Fibroblast of the aortic adventitia (primary cell): ENCODE results near the gene PACRG. TPM values are rescaled to one million over a fixed set of nuclear protein-coding genes. Genes with fewer than 3 reads are reported as not detected.

Experiments
- DNase-seq: peaks from one replicate; pipeline ENCODE4 v3.0.0-alpha.2; 2010; ENCODE audit warnings: low read depth
- H3K4me3 ChIP-seq: 2 replicates; pipeline ENCODE4 v1.5.1; 2011; ENCODE audit warnings: low read depth, mild to moderate bottlenecking, control low read depth, low read length, moderate library complexity
- total RNA-seq: library from RNA; depleted of rRNA; stranded (reverse); fragments of >200 nt; gene quantifications from 2 replicates; pipeline ENCODE4 v1.2.3, GENCODE V29; 2012; ENCODE audit warnings: low replicate concordance
- TF ChIP-seq, protein P1 (sequence below): IDR thresholded peaks from 2 replicates; pipeline ENCODE4 v1.5.1; 2011; ENCODE audit warnings: mild to moderate bottlenecking, low read length, control low read depth, inconsistent platforms; ENCODE audit not compliant: insufficient read depth

Gene PACRG
- total RNA-seq, 1 donor: 0.63 TPM

- no peak for DNase-seq
- TF ChIP-seq, protein P1, sequence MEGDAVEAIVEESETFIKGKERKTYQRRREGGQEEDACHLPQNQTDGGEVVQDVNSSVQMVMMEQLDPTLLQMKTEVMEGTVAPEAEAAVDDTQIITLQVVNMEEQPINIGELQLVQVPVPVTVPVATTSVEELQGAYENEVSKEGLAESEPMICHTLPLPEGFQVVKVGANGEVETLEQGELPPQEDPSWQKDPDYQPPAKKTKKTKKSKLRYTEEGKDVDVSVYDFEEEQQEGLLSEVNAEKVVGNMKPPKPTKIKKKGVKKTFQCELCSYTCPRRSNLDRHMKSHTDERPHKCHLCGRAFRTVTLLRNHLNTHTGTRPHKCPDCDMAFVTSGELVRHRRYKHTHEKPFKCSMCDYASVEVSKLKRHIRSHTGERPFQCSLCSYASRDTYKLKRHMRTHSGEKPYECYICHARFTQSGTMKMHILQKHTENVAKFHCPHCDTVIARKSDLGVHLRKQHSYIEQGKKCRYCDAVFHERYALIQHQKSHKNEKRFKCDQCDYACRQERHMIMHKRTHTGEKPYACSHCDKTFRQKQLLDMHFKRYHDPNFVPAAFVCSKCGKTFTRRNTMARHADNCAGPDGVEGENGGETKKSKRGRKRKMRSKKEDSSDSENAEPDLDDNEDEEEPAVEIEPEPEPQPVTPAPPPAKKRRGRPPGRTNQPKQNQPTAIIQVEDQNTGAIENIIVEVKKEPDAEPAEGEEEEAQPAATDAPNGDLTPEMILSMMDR: no peak
- no peak overlapping the region for H3K4me3 ChIP-seq
These were observed 516.2 kb downstream of the PACRG start for GRCh38 chr6:163243692-163244589.

GRCh38 chr6:163248051-163248450 lies 520.3 kb downstream of the PACRG start:
- no peak overlapping the region for H3K4me3 ChIP-seq
- DNase-seq: no peak
- TF ChIP-seq, protein P1: no peak

GRCh38 chr6:163249651-163250101 lies 521.9 kb downstream of the PACRG start:
- no peak overlapping the region for H3K4me3 ChIP-seq
- TF ChIP-seq, protein P1: no peak
- DNase-seq: no peak

- no peak for DNase-seq
- H3K4me3 ChIP-seq: no peak overlapping the region
- TF ChIP-seq, protein P1: no peak
These were observed 522.3 kb downstream of the PACRG start for GRCh38 chr6:163250116-163250515.

DNA sequence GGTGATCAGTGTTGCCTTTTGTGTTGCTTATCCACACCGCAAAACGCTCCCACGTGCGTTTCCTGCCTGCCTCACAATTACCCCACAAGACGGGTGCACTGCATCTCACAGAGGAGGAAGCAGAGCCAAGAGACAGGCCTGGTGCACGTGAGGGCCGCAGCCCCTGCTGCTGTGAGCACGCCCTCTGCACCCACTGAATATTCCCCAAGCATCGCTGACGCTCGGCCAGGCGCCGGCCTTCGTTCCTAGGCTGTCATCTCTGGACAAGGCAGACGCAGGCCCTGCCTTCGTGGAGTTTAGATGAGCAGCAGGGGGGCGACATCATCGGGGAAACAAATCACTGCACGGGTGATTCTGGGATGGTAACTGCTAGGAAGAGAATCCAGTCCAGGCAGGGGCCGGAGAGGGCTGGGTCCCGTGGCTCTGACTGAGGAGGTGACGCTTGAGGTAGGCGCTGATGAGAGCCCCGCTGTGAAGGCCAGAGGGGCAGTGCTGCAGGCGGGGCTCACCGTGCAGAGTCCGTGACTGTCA lies 524.4 kb downstream of the PACRG start:
- TF ChIP-seq, protein P1: no peak
- no peak overlapping the region for H3K4me3 ChIP-seq
- no peak for DNase-seq

DNA sequence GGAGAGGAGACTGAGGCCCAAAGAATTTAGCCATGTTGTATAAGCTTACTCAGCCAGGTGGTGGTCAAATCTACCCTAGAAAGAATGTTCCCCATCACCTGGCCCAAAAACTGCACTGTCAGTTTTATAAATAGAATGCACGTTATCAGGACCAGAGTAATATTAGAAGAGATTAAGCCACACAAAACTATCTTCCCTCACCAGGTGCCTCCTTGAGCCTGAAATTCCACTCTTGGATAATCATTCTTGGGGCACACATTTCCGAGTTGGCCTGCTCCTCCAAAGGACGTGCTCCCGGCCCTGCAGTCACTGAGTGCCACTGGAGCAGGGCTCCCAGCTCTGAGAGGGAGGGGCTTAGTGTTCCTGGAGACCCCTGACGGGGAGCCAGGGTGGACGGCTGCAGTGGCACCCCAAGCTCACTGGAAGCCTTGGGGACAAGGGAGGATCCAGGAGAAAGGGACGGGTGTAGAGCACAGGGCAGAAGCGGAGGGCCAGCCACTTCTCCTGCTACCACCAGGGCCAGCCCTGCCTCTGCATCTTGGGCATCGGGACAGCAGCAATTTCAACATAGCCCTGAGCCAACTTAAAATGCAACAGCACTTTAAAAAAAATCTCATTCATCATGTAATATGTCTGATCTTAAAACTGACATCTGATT lies 525.9 kb downstream of the PACRG start:
- no peak for DNase-seq
- H3K4me3 ChIP-seq: no peak overlapping the region
- TF ChIP-seq, protein P1: no peak
